Heart right ventricle (tissue), 16 donors: ENCODE measurements around the gene ISCU. TPM values are rescaled to one million over a fixed set of nuclear protein-coding genes. Genes with fewer than 3 reads are reported as not detected.

Source experiments
- ATAC-seq, 8 donors: fragments of 200-7000 bp; cut with Tn5 transposase; one replicate each; pipeline ENCODE4 v1.9.1; 2020; ENCODE audit warnings: mild to moderate bottlenecking in 8 of 8, moderate library complexity in 8 of 8, moderate number of reproducible peaks in 1 of 8
- DNase-seq, 2 donors: peaks; one replicate each; pipeline ENCODE4 v3.0.0-alpha.2; 2020
- H3K27ac ChIP-seq, 10 donors: fragments of 200-600 bp; sonication (generic) in 2 of 10; one replicate each; pipeline versions ENCODE4 v1.5.0 to v1.8.0; 2020 to 2022; ENCODE audit warnings: mild to moderate bottlenecking in 3 of 10
- H3K27me3 ChIP-seq, 7 donors: fragments of 200-600 bp; one replicate each; pipeline ENCODE4 v1.8.0; 2021 to 2022; ENCODE audit warnings: mild to moderate bottlenecking in 2 of 7
- H3K36me3 ChIP-seq, 9 donors: fragments of 200-600 bp; sonication (generic) in 1 of 9; one replicate each; pipeline versions ENCODE4 v1.5.0 to v1.8.0; 2020 to 2022; ENCODE audit warnings: mild to moderate bottlenecking in 2 of 9
- H3K4me1 ChIP-seq, 9 donors: fragments of 200-600 bp; sonication (generic) in 1 of 9; one replicate each; pipeline versions ENCODE4 v1.5.0 to v1.8.0; 2020 to 2022; ENCODE audit warnings: mild to moderate bottlenecking in 4 of 9
- H3K4me3 ChIP-seq, 10 donors: fragments of 200-600 bp; sonication (generic) in 2 of 10; one replicate each; pipeline versions ENCODE4 v1.5.0 to v1.8.0; 2020 to 2022; ENCODE audit warnings: mild to moderate bottlenecking in 7 of 10, moderate library complexity in 2 of 10
- H3K9me3 ChIP-seq, 11 donors: fragments of 200-600 bp in 10 of 11; sonication (generic) in 2 of 11; one replicate each; pipeline versions ENCODE4 v1.5.0 to v1.8.0; 2013 to 2022; ENCODE audit warnings: mild to moderate bottlenecking in 2 of 11, control low read depth in 1 of 11, moderate library complexity in 1 of 11
- CTCF ChIP-seq, 9 donors: fragments of 200-600 bp; sonication (generic) in 2 of 9; IDR thresholded peaks; one replicate each; pipeline versions ENCODE4 v1.5.0 to v1.8.0; 2021 to 2022; ENCODE audit warnings: antibody characterized with exemption in 9 of 9, mild to moderate bottlenecking in 5 of 9, moderate library complexity in 1 of 9
- WGBS, 2 donors: extraction: QIAGEN DNeasy Blood & Tissue Kit; methylation state at CpG; one replicate each; pipeline ENCODE4 v1.1.7; 2013; ENCODE audit warnings: inconsistent platforms in 1 of 2; 5-methylcytosine and 5-hydroxymethylcytosine counted together
- intact Hi-C, 10 donors: fragments of 100-400 bp; cut with DNase I; formaldehyde crosslinking; loops; one replicate each; pipeline versions ENCODE4 v1.11.1 to v1.14.2; 2022
- polyA plus RNA-seq, 2 donors: library from polyadenylated mRNA; stranded (reverse); fragments of 200-250 nt; gene quantifications; one replicate each; pipeline ENCODE4 v1.2.3, GENCODE V29; 2013
- total RNA-seq, 10 donors: library from RNA; stranded (reverse); fragmentation: NEBNext Ultra II Directional in 3 of 10; extraction: Animal tissue kit (Norgen Biotek cat#: 25700) in 3 of 10; gene quantifications; one replicate each; pipeline versions ENCODE4 v1.2.1 to v1.2.4, GENCODE V29; 2021 to 2023
- donor health status: Arrhythmogenic right ventricular cardiomyopathy.
- donor health status: ischemic (EF 13 %, LVEDD 7.1; RV severe dilation, severe dysfunction).
- donor health status: healthy with polysubstance abuse.
- donor health status: DM: no; HTN: yes; CAD: no.
- donor health status: DM: no; HTN: no; CAD: no.
- donor health status: ischemic (EF 25% LVEDD 6.9; RV normal size, moderate dysfunction).
- donor health status: ischemic (EF 25% LVEDD 5.7; RV mildly dilated, moderate dysfunction).
- donor health status: healthy.
- donor health status: DM: yes; HTN: yes; CAD: no.
- donor health status: Ischemic cardiomyopathy.
- donor health status: ischemic (EF 35%, LVEDD 5.7; RV mildly dilated, moderate dysfunction).
- donor health status: nonischemic (EF 11% LVEDD 7.7; RV severe dilation, severe dysfunction).
- donor health status: DM: yes; HTN: yes; CAD: no.
- donor health status: PGD.
- donor health status: ischemic (EF 29% LVEDD 5.4; RV normal size, mild dysfunction).
- donor health status: nonischemic (EF 23%, LVEDD 6.1; RV moderate dilation, normal function).

Gene ISCU
- total and polyA plus RNA-seq, 12 donors: 164 to 630 (median 516) TPM

GRCh38 chr12:108611884-108612415, 49.6 kb downstream of the ISCU start:
- TF ChIP-seq CTCF (IDR thresholded peaks at IDR 0.05): peak in 7 of 9 donors; percentile 34 to 60 (median 48)
- peaks cover 0 to 40% (median 11%) of the 10 kb centered on the region in 9 donors for H3K4me1 ChIP-seq
- peaks cover 0 to 8% (median 0%) of the 10 kb centered on the region in 11 donors for H3K9me3 ChIP-seq
- no peaks in the 10 kb centered on the region for H3K36me3 ChIP-seq
- DNase-seq (no peak), ATAC-seq (no peak)
- intact Hi-C loops: loop anchor here in 1 of 10 donors (10.0 kb wide), 1 partner anchor 483 kb away; the partner anchor contains the start of genes ALKBH2 and UNG
- 59 to 73% methylated on average over 5 of the region's 5 CpGs for WGBS, 2 donors
- H3K27me3 ChIP-seq: no peaks in the 10 kb centered on the region
- H3K4me3 ChIP-seq: no peak overlapping the region
- no peak overlapping the region for H3K27ac ChIP-seq

GRCh38 chr12:108612788-108613282, 50.4 kb downstream of the ISCU start:
- no peak overlapping the region for H3K27ac ChIP-seq
- H3K27me3 ChIP-seq: no peaks in the 10 kb centered on the region
- no peak overlapping the region for H3K4me3 ChIP-seq
- H3K4me1 ChIP-seq: peaks cover 0 to 49% (median 14%) of the 10 kb centered on the region in 9 donors
- no peak for TF ChIP-seq CTCF (IDR thresholded peaks at IDR 0.05)
- no peaks in the 10 kb centered on the region for H3K36me3 ChIP-seq
- intact Hi-C loops: loop anchor here in 1 of 10 donors (10.0 kb wide), 1 partner anchor 482 kb away; the partner anchor contains the start of genes ALKBH2 and UNG
- ATAC-seq (no peak), DNase-seq (no peak)
- H3K9me3 ChIP-seq: peaks cover 0 to 8% (median 0%) of the 10 kb centered on the region in 11 donors
- WGBS, 2 donors: 81 to 83% methylated on average over 8 of the region's 8 CpGs

GRCh38 chr12:108613548-108613947, 51.2 kb downstream of the ISCU start:
- no peak for TF ChIP-seq CTCF (IDR thresholded peaks at IDR 0.05)
- ATAC-seq: no peak
- no peak overlapping the region for H3K27ac ChIP-seq
- no peak for DNase-seq
- H3K4me3 ChIP-seq: no peak overlapping the region
- peaks cover 0 to 8% (median 0%) of the 10 kb centered on the region in 11 donors for H3K9me3 ChIP-seq
- WGBS, 2 donors: 63 to 65% methylated on average over 9 of the region's 9 CpGs
- peaks cover 0 to 56% (median 17%) of the 10 kb centered on the region in 9 donors for H3K4me1 ChIP-seq
- intact Hi-C loops: loop anchor here in 1 of 10 donors (10.0 kb wide), 1 partner anchor 481 kb away; the partner anchor contains the start of genes ALKBH2 and UNG
- no peaks in the 10 kb centered on the region for H3K27me3 ChIP-seq
- H3K36me3 ChIP-seq: no peaks in the 10 kb centered on the region

GRCh38 chr12:108614041-108614440, 51.6 kb downstream of the ISCU start:
- H3K36me3 ChIP-seq: no peaks in the 10 kb centered on the region
- ATAC-seq: no peak
- H3K4me1 ChIP-seq: peaks cover 0 to 56% (median 16%) of the 10 kb centered on the region in 9 donors
- H3K4me3 ChIP-seq: no peak overlapping the region
- H3K27ac ChIP-seq: no peak overlapping the region
- intact Hi-C loops: loop anchor here in 2 of 10 donors (2.0 to 10.0 kb wide), 2 partner anchors 47 to 481 kb away; partner anchors contain the start of genes ALKBH2 (in 1 of the 2) and UNG (in 1 of the 2)
- TF ChIP-seq CTCF (IDR thresholded peaks at IDR 0.05): no peak
- DNase-seq: no peak
- H3K9me3 ChIP-seq: peaks cover 0 to 8% (median 0%) of the 10 kb centered on the region in 11 donors
- no peaks in the 10 kb centered on the region for H3K27me3 ChIP-seq
- WGBS, 2 donors: 87 to 92% methylated on average over 4 of the region's 4 CpGs
